Astrocyte (in vitro differentiated cells and primary cell): Measurements from ENCODE around the gene ATP6V1B1. TPM values are rescaled to one million over a fixed set of nuclear protein-coding genes. Genes with fewer than 3 reads are reported as not detected.
A peak's percentile ranks its signal among the peaks of the same experiment; 100 is the strongest.

ENCODE experiments used
- DNase-seq: peaks from one replicate; pipeline ENCODE4 v3.0.0-alpha.2; 2010; ENCODE audit warnings: low read depth
- FAIRE-seq: peaks from 2 replicates; lab custom pipeline; 2011; peaks lifted over from hg19 to GRCh38; lab: Jason Lieb, UNC
- H2AFZ ChIP-seq: 2 replicates; pipeline ENCODE4 v1.6.0; 2012; ENCODE audit warnings: low read depth, low read length, inconsistent platforms
- H3K27ac ChIP-seq: 2 replicates; pipeline ENCODE4 v1.5.1; 2011; ENCODE audit warnings: low read depth, low read length, inconsistent platforms
- H3K27me3 ChIP-seq: 2 replicates; pipeline ENCODE4 v1.6.0; 2011; ENCODE audit warnings: low read length, inconsistent platforms; ENCODE audit not compliant: insufficient read depth
- H3K36me3 ChIP-seq: 2 replicates; pipeline ENCODE4 v1.5.1; 2011; ENCODE audit warnings: low read length, inconsistent platforms; ENCODE audit not compliant: insufficient read depth
- H3K4me1 ChIP-seq: 2 replicates; pipeline ENCODE4 v1.5.1; 2011; ENCODE audit warnings: low read length, inconsistent platforms; ENCODE audit not compliant: insufficient read depth
- H3K4me2 ChIP-seq: 2 replicates; pipeline ENCODE4 v1.6.0; 2012; ENCODE audit warnings: low read length, inconsistent platforms
- H3K4me3 ChIP-seq: 2 replicates; pipeline ENCODE4 v1.5.1; 2011; ENCODE audit warnings: low read depth, mild to moderate bottlenecking, low read length, inconsistent platforms; ENCODE audit not compliant: insufficient read depth
- H3K79me2 ChIP-seq: 2 replicates; pipeline ENCODE4 v1.6.0; 2012; ENCODE audit warnings: mild to moderate bottlenecking, low read length, inconsistent platforms; ENCODE audit not compliant: insufficient read depth
- H3K9ac ChIP-seq: 2 replicates; pipeline ENCODE4 v1.6.0; 2012; ENCODE audit warnings: mild to moderate bottlenecking, low read length, inconsistent platforms
- H3K9me3 ChIP-seq: 2 replicates; pipeline ENCODE4 v1.5.1; 2012; ENCODE audit warnings: low read depth, mild to moderate bottlenecking, low read length, inconsistent platforms; ENCODE audit not compliant: insufficient read depth
- H4K20me1 ChIP-seq: 2 replicates; pipeline ENCODE4 v1.6.0; 2012; ENCODE audit warnings: low read length, inconsistent platforms; ENCODE audit not compliant: insufficient read depth
- H3K27ac Mint-ChIP-seq: one replicate; pipeline ENCODE4 v1.8.0; 2021; ENCODE audit warnings: mild to moderate bottlenecking, mixed read lengths; ENCODE audit not compliant: unreplicated experiment
- H3K27me3 Mint-ChIP-seq: one replicate; pipeline ENCODE4 v1.8.0; 2021; ENCODE audit warnings: low read depth, mixed read lengths; ENCODE audit not compliant: unreplicated experiment
- H3K36me3 Mint-ChIP-seq: one replicate; pipeline ENCODE4 v1.8.0; 2021; ENCODE audit warnings: low read depth, mixed read lengths; ENCODE audit not compliant: unreplicated experiment
- H3K4me1 Mint-ChIP-seq: one replicate; pipeline ENCODE4 v1.8.0; 2021; ENCODE audit warnings: low read depth, mixed read lengths; ENCODE audit not compliant: unreplicated experiment
- H3K4me3 Mint-ChIP-seq: one replicate; pipeline ENCODE4 v1.8.0; 2021; ENCODE audit warnings: mild to moderate bottlenecking, moderate library complexity, mixed read lengths; ENCODE audit not compliant: unreplicated experiment
- H3K9me3 Mint-ChIP-seq: one replicate; pipeline ENCODE4 v1.8.0; 2021; ENCODE audit warnings: mild to moderate bottlenecking, mixed read lengths; ENCODE audit not compliant: unreplicated experiment
- EZH2 ChIP-seq: IDR thresholded peaks from 2 replicates; pipeline ENCODE4 v1.6.1; 2012; ENCODE audit warnings: mild to moderate bottlenecking, low read length, inconsistent platforms; ENCODE audit not compliant: insufficient read depth
- total RNA-seq: library from RNA; stranded (reverse); gene quantifications from 2 replicates; pipeline ENCODE4 v1.2.1, GENCODE V29; 2021
- TF ChIP-seq, protein P1 (sequence below): IDR thresholded peaks from 2 replicates; pipeline ENCODE4 v1.5.1; 2011; ENCODE audit warnings: low read depth, mild to moderate bottlenecking, inconsistent platforms, low read length, moderate library complexity; ENCODE audit not compliant: insufficient read depth

Gene ATP6V1B1
- total RNA-seq, 1 donor from 2014 or later = not detected

DNA sequence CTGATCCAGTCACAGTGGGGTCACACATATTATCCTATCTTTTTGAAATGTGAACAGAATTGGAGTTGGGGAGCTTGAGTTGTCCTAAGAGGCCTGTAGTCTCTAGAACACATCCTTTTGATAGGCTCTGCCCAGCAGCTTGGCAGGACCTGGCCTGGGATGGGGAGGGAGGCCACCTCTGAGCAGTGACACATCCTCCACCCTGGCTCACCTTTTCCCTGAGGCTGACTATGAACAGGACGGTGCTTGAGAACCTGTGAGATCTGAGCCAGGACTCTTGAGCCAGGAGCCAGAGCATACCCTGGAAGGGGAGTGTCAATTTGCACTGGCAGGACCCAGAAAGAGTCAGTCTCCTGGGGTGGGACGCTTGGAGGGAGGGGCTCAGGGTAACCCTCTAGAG is 17.7 kb upstream of the ATP6V1B1 start:
- Histone ChIP-seq H3K4me1 (no peaks in the 10 kb centered on the region), H3K36me3 (no peaks in the 10 kb centered on the region), H3K9me3 (no peaks in the 10 kb centered on the region), H3K79me2 (no peaks in the 10 kb centered on the region), H3K4me3 (no peak overlapping the region), H3K27ac (no peak overlapping the region), H4K20me1 (no peaks in the 10 kb centered on the region), H3K9ac (no peak overlapping the region), H2AFZ (no peak overlapping the region), H3K4me2 (no peak overlapping the region), H3K27me3 (no peaks in the 10 kb centered on the region)
- Mint-ChIP-seq H3K36me3 (no peaks in the 10 kb centered on the region), H3K27ac (no peak overlapping the region), H3K4me1 (peaks cover 10% of the 10 kb centered on the region), H3K27me3 (peaks cover 19% of the 10 kb centered on the region), H3K4me3 (no peak overlapping the region), H3K9me3 (peaks cover 5% of the 10 kb centered on the region)
- TF ChIP-seq EZH2 = no peak
- TF ChIP-seq, protein P1, sequence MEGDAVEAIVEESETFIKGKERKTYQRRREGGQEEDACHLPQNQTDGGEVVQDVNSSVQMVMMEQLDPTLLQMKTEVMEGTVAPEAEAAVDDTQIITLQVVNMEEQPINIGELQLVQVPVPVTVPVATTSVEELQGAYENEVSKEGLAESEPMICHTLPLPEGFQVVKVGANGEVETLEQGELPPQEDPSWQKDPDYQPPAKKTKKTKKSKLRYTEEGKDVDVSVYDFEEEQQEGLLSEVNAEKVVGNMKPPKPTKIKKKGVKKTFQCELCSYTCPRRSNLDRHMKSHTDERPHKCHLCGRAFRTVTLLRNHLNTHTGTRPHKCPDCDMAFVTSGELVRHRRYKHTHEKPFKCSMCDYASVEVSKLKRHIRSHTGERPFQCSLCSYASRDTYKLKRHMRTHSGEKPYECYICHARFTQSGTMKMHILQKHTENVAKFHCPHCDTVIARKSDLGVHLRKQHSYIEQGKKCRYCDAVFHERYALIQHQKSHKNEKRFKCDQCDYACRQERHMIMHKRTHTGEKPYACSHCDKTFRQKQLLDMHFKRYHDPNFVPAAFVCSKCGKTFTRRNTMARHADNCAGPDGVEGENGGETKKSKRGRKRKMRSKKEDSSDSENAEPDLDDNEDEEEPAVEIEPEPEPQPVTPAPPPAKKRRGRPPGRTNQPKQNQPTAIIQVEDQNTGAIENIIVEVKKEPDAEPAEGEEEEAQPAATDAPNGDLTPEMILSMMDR = no peak
- DNase-seq (no peak), FAIRE-seq (no peak)

DNA sequence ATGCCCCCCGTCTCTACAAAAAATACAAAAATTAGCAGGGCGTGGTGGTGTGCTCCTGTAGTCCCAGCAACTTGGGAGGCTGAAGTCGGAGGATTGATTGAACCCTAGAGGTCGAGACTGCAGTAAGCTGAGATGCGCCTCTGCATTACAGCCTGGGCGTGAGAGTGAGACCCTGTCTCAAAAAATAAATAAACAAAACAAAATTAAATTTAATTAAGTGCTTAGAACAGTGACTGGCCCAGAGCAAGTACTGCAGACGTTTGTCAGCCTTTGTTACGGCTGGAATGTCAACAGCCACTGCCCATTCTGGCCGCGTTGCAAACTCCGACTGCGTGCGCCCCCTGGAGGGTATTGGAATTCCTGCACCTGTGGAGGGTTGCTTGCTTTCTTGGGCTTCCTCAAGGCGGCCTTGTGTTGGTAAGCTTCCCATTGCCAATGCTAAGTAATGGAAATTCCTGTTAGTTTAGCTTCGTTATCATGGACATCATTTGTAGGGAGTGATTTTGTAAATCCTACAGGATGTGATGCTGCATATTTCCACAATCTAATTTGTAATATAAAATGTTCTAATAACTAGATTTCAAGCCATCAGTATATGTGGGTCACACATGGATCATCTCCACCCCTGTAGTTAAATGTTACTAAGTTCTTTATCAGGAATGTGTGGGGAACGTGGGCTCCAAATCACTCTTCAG is 15.9 kb upstream of the ATP6V1B1 start:
- H4K20me1 ChIP-seq = no peaks in the 10 kb centered on the region
- no peak overlapping the region for H2AFZ ChIP-seq
- no peak overlapping the region for H3K4me3 ChIP-seq
- H3K9me3 ChIP-seq = no peaks in the 10 kb centered on the region
- peaks cover 10% of the 10 kb centered on the region for H3K4me1 Mint-ChIP-seq
- no peak overlapping the region for H3K27ac Mint-ChIP-seq
- peaks cover 23% of the 10 kb centered on the region for H3K27me3 Mint-ChIP-seq
- H3K36me3 ChIP-seq = no peaks in the 10 kb centered on the region
- H3K27ac ChIP-seq = no peak overlapping the region
- no peak overlapping the region for H3K4me2 ChIP-seq
- no peaks in the 10 kb centered on the region for H3K27me3 ChIP-seq
- no peaks in the 10 kb centered on the region for H3K4me1 ChIP-seq
- FAIRE-seq (no peak), DNase-seq (peak; percentile 47)
- no peaks in the 10 kb centered on the region for H3K36me3 Mint-ChIP-seq
- peaks cover 5% of the 10 kb centered on the region for H3K9me3 Mint-ChIP-seq
- H3K9ac ChIP-seq = no peak overlapping the region
- no peak overlapping the region for H3K4me3 Mint-ChIP-seq
- no peaks in the 10 kb centered on the region for H3K79me2 ChIP-seq
- TF ChIP-seq EZH2 = no peak
- TF ChIP-seq, protein P1 = peak; percentile 92

DNA sequence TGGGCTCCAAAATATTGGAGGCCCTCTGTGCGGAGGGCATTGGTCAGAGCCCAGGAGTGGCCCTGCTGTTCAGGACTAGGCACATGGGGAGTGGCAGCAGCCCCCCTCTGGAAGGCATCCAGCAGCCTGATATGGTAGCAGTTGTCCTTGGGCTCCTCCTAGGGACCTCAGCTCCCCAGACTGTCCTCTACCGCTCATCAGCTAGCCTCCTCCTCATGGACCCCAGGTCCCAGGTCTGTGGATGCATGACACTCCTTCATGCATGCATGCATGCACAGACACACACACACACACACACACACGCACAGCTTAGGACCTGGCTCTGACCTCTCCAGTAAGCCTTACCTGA is 15.4 kb upstream of the ATP6V1B1 start:
- Mint-ChIP-seq H3K9me3 (peaks cover 9% of the 10 kb centered on the region), H3K27ac (no peak overlapping the region), H3K27me3 (peaks cover 29% of the 10 kb centered on the region), H3K4me1 (peaks cover 10% of the 10 kb centered on the region), H3K4me3 (no peak overlapping the region), H3K36me3 (no peaks in the 10 kb centered on the region)
- Histone ChIP-seq H3K9ac (no peak overlapping the region), H3K9me3 (no peaks in the 10 kb centered on the region), H3K4me1 (no peaks in the 10 kb centered on the region), H2AFZ (no peak overlapping the region), H4K20me1 (no peaks in the 10 kb centered on the region), H3K27me3 (no peaks in the 10 kb centered on the region), H3K27ac (no peak overlapping the region), H3K4me3 (no peak overlapping the region), H3K36me3 (no peaks in the 10 kb centered on the region), H3K4me2 (no peak overlapping the region), H3K79me2 (no peaks in the 10 kb centered on the region)
- TF ChIP-seq, protein P1 = no peak
- TF ChIP-seq EZH2 = no peak
- FAIRE-seq = no peak
- no peak for DNase-seq
